ENCODE results near the gene DTWD2.

- TF ChIP-seq NFRKB (IDR thresholded peaks at IDR 0.05) (no peak), BHLHE40 (IDR thresholded peaks at IDR 0.05; ENCODE audit: borderline replicate concordance) (no peak), SP1 (IDR thresholded peaks at IDR 0.05) (no peak), L3MBTL2 (conservative IDR thresholded peaks at IDR 0.05) (no peak), ZNF384 (IDR thresholded peaks at IDR 0.05) (no peak), FOXM1 (IDR thresholded peaks at IDR 0.05; ENCODE audit: borderline replicate concordance) (no peak), PKNOX1 (IDR thresholded peaks at IDR 0.05) (peak; percentile 64), FOXA1 (IDR thresholded peaks at IDR 0.05) (no peak), FOXK2 (IDR thresholded peaks at IDR 0.05) (no peak), SUZ12 (IDR thresholded peaks at IDR 0.05) (no peak), TARDBP (IDR thresholded peaks at IDR 0.05) (no peak), ELF4 (IDR thresholded peaks at IDR 0.05) (no peak), ARNT (IDR thresholded peaks at IDR 0.05) (no peak)
Observed at GRCh38 chr5:118889165-118889564, 99.2 kb downstream of the DTWD2 start.

Measured in HEK293T (cell line).